SJSA1 (cell line): ENCODE measurements around the gene AUH. TPM values are rescaled to one million over a fixed set of nuclear protein-coding genes. Genes with fewer than 3 reads are reported as not detected.

Experiments used
- DNase-seq, 2 experiments: peaks; one replicate each; pipeline ENCODE4 v3.0.0-alpha.2; 2015 to 2020; ENCODE audit warnings: low spot score in 2 of 2, low read depth in 1 of 2
- H3K27ac ChIP-seq: fragments of 250-450 bp; sonication (Bioruptor Pico); 2 replicates; pipeline ENCODE4 v1.5.1; 2020; ENCODE audit warnings: mild to moderate bottlenecking, moderate library complexity
- H3K27me3 ChIP-seq: fragments of 250-450 bp; sonication (Bioruptor Pico); replicated peaks from 2 replicates; pipeline ENCODE4 v1.5.1; 2020; ENCODE audit warnings: mild to moderate bottlenecking, moderate library complexity
- H3K36me3 ChIP-seq: fragments of 250-450 bp; sonication (Bioruptor Pico); 2 replicates; pipeline ENCODE4 v1.5.1; 2020; ENCODE audit warnings: mild to moderate bottlenecking
- H3K4me1 ChIP-seq: fragments of 250-450 bp; sonication (Bioruptor Pico); replicated peaks from 2 replicates; pipeline ENCODE4 v1.6.1; 2021; ENCODE audit warnings: mild to moderate bottlenecking
- H3K4me3 ChIP-seq: fragments of 250-450 bp; sonication (Bioruptor Pico); 2 replicates; pipeline ENCODE4 v1.5.1; 2020; ENCODE audit warnings: mild to moderate bottlenecking
- H3K9me3 ChIP-seq: fragments of 250-450 bp; sonication (Bioruptor Pico); replicated peaks from 2 replicates; pipeline ENCODE4 v1.5.1; 2020; ENCODE audit warnings: mild to moderate bottlenecking
- total RNA-seq: library from RNA; depleted of rRNA; stranded (reverse); fragments of >200 nt; shearing (Covaris generic); gene quantifications from 2 replicates; pipeline ENCODE4 v1.2.3, GENCODE V29; 2014

AUH gene
- total RNA-seq, 1 experiment from 2014 or later, result 15.3 TPM

DNA sequence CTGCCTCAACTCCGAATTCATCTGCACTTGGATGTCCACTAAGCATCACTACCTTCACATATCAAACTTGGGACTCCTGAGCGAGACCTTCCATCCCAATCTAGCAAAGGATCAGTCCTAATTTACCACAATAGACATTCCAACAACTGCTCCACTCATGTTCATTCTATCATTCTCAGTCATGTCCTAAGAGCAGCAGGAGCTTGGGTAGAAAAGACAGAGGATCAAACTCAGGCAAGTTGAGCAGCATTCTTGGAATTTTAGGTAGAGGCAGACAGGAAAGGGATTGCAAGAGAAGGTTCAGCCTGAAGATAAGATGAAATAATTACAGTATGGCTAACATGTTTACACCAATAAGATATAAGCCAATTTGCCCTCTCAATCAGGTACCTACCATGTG lies 51.7 kb downstream of the AUH start:
- Histone ChIP-seq H3K4me3 (no peak overlapping the region), H3K27me3 (no peaks in the 10 kb centered on the region), H3K4me1 (no peaks in the 10 kb centered on the region), H3K27ac (no peak overlapping the region), H3K9me3 (no peaks in the 10 kb centered on the region), H3K36me3 (no peaks in the 10 kb centered on the region; the same call in 1 of the 2 replicates)
- no peak for DNase-seq

DNA sequence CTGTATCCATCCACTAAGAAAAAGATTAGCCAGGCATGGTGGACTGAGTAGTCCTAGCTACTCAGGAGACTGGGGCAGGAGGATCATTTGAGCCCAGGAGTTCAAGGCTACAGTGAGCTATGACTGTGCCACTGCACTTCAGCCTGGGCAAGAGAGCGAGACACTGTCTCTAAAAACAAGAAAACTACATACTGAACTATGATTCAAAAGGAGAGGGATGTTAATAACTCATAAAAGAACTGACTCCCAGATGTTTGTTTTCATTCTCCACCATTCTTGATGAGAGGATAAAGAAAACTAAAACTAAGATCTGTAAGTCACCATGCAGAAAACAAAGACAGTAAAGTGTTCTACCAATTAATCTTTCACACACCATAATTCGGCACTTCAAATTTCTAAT lies 53.5 kb downstream of the AUH start:
- Histone ChIP-seq H3K9me3 (no peaks in the 10 kb centered on the region), H3K4me3 (no peak overlapping the region), H3K4me1 (peaks cover 7% of the 10 kb centered on the region), H3K36me3 (no peaks in the 10 kb centered on the region; the same call in 1 of the 2 replicates), H3K27me3 (no peaks in the 10 kb centered on the region), H3K27ac (no peak overlapping the region)
- DNase-seq, result no peak

DNA sequence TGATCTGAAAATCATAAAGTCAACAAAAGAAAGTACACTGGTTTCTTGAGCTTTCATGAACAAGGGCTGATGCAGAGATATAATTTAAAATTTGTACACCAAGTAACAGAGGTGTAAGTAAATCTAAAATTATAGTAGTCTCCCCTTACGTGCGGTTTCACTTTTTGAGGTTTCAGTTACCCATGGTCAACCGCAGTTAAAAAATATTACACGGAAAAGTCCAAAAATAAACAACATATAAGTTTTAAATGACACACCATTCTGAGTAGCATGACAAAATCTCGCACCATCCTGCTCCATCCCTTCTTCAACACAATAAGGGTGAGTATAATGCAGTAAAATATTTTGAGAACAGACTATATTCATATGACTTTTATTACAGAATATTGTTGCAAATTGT lies 54.4 kb downstream of the AUH start:
- DNase-seq, result no peak
- Histone ChIP-seq H3K27me3 (no peaks in the 10 kb centered on the region), H3K36me3 (no peaks in the 10 kb centered on the region; the same call in 1 of the 2 replicates), H3K4me1 (peaks cover 16% of the 10 kb centered on the region), H3K9me3 (no peaks in the 10 kb centered on the region), H3K4me3 (no peak overlapping the region), H3K27ac (no peak overlapping the region)

DNA sequence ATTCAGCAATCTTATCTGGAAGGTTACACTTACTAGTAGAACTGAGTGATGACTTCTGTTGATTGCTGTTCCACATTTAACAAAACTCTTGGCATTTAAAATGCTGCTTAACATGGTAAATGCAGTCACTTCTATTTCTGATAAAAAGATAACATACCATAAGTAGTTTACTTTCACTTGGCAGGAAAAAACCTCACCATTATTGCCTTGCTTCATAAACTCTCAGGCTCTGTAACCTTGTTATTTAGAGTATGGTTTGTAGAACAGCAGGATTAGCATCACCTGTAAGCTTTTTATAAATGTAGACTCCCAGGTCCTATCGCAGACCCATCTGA lies 55.5 kb downstream of the AUH start:
- Histone ChIP-seq H3K27me3 (no peaks in the 10 kb centered on the region), H3K27ac (no peak overlapping the region)
- DNase-seq, result no peak

DNA sequence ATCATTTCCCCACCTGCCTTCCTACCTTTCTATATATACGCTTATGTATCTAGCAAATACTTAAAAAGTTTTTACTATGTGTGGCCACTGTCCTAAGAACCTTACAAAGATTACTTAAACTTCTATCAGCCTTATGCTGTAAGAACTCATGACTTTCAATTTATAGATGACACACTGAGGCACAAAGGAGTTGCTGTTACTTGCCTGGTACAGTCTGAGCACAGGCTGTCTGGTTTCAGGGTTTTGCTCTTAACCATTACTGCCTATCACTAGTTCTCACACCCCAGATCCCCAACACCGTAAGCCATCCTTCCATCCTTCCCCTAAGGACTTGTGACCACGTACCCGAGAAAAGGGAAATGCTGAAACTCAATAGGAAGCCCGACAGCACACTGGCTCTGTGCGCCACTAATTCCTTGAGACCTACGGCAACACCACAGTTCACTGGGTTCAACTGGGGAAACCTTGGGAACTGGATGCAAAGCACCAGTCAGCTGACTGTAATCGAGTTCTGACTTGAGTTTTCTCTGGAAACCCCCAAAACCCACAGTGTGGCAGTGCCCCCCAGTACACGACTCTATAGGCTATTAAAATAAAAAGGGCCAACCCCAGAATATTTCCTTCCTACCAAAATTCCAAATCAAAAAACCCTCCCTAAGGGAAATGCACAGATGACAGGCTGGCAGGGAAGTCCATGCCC lies 56.0 kb downstream of the AUH start:
- Histone ChIP-seq H3K36me3 (no peaks in the 10 kb centered on the region; the same call in 1 of the 2 replicates), H3K9me3 (no peaks in the 10 kb centered on the region), H3K27me3 (no peaks in the 10 kb centered on the region), H3K27ac (no peak overlapping the region), H3K4me3 (no peak overlapping the region), H3K4me1 (peaks cover 17% of the 10 kb centered on the region)
- no peak for DNase-seq

More for the DNA sequence above, 55.5 kb downstream of the AUH start:
- H3K36me3 ChIP-seq, result no peaks in the 10 kb centered on the region; the same call in 1 of the 2 replicates
- H3K9me3 ChIP-seq, result no peaks in the 10 kb centered on the region
- peaks cover 17% of the 10 kb centered on the region for H3K4me1 ChIP-seq
- no peak overlapping the region for H3K4me3 ChIP-seq

GRCh38 chr9:91303741-91304415 lies 57.8 kb downstream of the AUH start:
- H3K27ac ChIP-seq, result no peak overlapping the region
- no peak overlapping the region for H3K4me3 ChIP-seq
- no peaks in the 10 kb centered on the region; the same call in 1 of the 2 replicates for H3K36me3 ChIP-seq
- peaks cover 17% of the 10 kb centered on the region for H3K4me1 ChIP-seq
- H3K9me3 ChIP-seq, result no peaks in the 10 kb centered on the region
- DNase-seq, result no peak
- no peaks in the 10 kb centered on the region for H3K27me3 ChIP-seq

DNA sequence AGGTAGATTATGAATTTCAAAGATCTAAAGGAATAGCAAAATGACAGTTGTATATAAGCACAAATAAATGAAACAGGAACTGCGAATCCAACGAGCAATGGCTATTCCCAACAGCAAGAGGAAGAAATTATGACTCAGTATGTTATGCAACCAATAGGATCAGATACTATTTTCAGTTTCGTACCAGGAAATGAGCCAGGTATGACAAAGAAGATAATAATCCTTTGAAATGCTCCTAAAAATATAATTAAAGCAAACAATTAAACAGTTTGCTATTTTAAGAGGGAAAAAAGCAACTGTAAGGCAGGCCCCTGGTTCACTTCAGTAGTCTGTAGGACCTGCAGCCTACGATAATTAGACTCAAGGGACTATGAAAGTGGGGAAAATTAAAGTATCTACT lies 58.9 kb downstream of the AUH start:
- Histone ChIP-seq H3K36me3 (no peaks in the 10 kb centered on the region; the same call in 1 of the 2 replicates), H3K4me3 (no peak overlapping the region), H3K27me3 (no peaks in the 10 kb centered on the region), H3K9me3 (no peaks in the 10 kb centered on the region), H3K4me1 (peaks cover 17% of the 10 kb centered on the region), H3K27ac (peak overlapping the region; percentile 45)
- DNase-seq, result peak in 1 of 2 experiments; percentile 44

DNA sequence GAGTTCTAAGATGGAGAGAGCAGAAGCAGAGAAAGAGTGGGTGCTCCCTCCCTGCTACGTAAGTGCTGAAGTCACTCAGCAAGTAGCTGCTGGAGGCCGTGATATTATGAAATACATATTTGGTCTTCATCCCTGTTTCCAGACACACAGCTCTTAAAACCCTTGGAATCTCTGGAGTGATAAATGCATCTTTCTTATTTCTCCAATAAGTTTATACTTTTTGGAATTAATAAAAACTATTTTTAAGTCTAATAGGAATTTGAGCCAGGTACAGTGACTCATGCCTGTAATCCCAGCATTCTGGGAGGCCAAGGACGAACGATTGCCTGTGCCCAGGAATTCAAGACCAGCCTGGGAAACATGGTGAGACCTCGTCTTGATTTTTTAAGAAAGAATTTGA lies 60.6 kb downstream of the AUH start:
- Histone ChIP-seq H3K4me1 (peaks cover 17% of the 10 kb centered on the region), H3K36me3 (no peaks in the 10 kb centered on the region; the same call in 1 of the 2 replicates), H3K27me3 (no peaks in the 10 kb centered on the region), H3K27ac (no peak overlapping the region), H3K9me3 (no peaks in the 10 kb centered on the region), H3K4me3 (no peak overlapping the region)
- no peak for DNase-seq

DNA sequence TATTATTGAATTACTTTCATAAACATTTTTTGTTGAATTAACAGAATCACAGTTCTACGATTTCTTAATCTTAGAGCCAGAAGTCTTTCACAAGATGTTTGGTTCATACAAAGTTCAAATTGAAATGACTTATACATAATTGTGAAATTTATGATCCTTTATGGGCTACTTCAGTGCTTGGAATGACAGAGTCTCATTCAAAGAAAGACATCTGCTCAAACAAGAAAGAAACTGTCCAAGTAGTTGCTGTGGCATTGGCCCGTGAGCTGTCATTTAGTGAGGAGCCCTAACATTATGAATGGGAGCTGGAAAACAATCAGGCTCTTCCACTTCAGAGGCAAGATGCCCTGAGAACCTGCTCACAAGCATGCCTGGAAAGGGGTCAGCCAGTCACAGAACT lies 63.4 kb downstream of the AUH start:
- H3K27ac ChIP-seq, result no peak overlapping the region
- H3K4me3 ChIP-seq, result no peak overlapping the region
- no peaks in the 10 kb centered on the region for H3K9me3 ChIP-seq
- no peaks in the 10 kb centered on the region for H3K27me3 ChIP-seq
- no peaks in the 10 kb centered on the region; the same call in 1 of the 2 replicates for H3K36me3 ChIP-seq
- no peak for DNase-seq
- H3K4me1 ChIP-seq, result peaks cover 11% of the 10 kb centered on the region

DNA sequence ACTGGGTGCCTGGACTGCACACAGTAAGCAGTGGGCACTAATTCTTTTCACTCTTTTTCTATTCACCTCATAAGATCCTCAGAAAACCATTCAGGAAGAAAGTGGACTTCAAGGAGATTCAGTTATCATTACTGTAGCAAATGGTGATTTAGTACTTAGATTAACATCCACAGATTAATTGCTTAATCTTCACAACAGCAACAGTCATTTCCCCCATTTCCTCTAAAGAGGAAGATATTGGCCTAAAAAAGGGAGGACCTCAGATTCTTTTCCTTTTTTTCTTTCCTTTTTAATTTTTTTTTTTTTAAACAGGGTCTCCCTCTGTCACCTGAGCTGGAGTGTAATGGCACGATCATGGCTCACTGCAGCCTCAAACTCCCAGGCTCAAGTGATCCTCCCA lies 64.4 kb downstream of the AUH start:
- Histone ChIP-seq H3K4me1 (peaks cover 1% of the 10 kb centered on the region), H3K27me3 (no peaks in the 10 kb centered on the region), H3K27ac (no peak overlapping the region), H3K9me3 (no peaks in the 10 kb centered on the region), H3K4me3 (no peak overlapping the region), H3K36me3 (no peaks in the 10 kb centered on the region; the same call in 1 of the 2 replicates)
- DNase-seq, result no peak

DNA sequence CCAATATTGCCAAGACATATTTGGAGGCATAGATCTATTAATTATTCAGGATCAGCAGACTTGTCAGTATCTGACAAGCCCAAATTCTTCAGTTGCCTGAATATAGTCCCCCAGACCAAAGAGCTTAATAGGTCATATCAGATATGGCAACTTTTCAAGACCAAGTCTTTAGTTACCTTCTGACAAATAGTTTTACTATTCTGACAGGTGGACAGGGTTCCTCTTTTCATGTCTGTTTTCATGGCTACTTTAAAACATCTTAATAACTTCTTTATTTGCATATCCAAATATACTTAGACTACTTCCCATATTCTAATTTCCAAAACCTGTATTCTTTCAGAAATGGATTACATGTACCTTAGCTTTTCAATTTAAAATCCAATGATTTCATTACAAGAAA lies 65.4 kb downstream of the AUH start:
- Histone ChIP-seq H3K36me3 (no peaks in the 10 kb centered on the region; the same call in 1 of the 2 replicates), H3K27ac (no peak overlapping the region), H3K4me3 (no peak overlapping the region), H3K4me1 (no peaks in the 10 kb centered on the region), H3K9me3 (no peaks in the 10 kb centered on the region), H3K27me3 (no peaks in the 10 kb centered on the region)
- DNase-seq, result no peak

DNA sequence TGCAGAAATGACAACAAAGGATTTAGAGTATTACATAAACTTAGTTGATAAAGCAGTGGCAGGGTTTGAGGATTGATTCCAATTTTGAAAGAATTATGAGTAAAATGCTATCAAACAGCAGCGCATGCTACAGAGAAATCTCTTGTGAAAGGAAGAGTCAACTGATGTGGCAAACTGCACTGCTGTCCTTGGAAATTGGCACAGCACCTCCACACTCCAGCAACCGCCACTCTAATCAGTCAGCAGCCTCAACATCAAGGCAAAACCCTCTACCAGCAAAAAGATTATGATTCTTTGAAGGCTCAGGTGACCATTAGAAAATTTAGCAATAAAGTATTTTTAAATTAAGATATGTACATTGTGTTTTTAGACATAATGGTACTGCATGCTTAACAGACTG lies 66.4 kb downstream of the AUH start:
- Histone ChIP-seq H3K4me3 (no peak overlapping the region), H3K27ac (no peak overlapping the region)

DNA sequence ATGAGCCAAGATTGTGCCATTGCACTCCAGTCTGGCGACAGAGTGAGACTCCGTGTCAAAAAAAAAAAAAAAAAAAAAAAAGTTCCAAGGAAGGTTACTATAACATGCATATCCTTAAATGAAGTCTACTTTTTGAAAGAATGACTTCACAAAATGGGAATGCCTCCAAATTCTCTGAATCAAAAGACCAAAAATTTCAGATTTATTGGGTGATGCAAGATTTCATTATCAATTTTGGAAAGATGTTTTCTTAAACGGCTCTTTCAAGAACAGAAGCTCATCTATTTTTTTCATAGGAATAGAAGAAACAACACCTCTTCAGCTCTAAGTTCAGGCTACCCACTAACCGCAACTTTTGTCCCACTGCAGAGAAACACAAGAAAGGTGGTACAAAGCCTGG lies 69.9 kb downstream of the AUH start:
- no peaks in the 10 kb centered on the region for H3K9me3 ChIP-seq
- no peaks in the 10 kb centered on the region for H3K4me1 ChIP-seq
- no peaks in the 10 kb centered on the region; the same call in 1 of the 2 replicates for H3K36me3 ChIP-seq
- no peaks in the 10 kb centered on the region for H3K27me3 ChIP-seq
- DNase-seq, result no peak
- H3K27ac ChIP-seq, result no peak overlapping the region
- no peak overlapping the region for H3K4me3 ChIP-seq

More for the DNA sequence above, 66.4 kb downstream of the AUH start:
- no peak for DNase-seq
- no peaks in the 10 kb centered on the region for H3K4me1 ChIP-seq
- no peaks in the 10 kb centered on the region for H3K27me3 ChIP-seq
- H3K9me3 ChIP-seq, result no peaks in the 10 kb centered on the region
- H3K36me3 ChIP-seq, result no peaks in the 10 kb centered on the region; the same call in 1 of the 2 replicates

- H3K36me3 ChIP-seq, result no peaks in the 10 kb centered on the region; the same call in 1 of the 2 replicates
- no peaks in the 10 kb centered on the region for H3K4me1 ChIP-seq
- no peaks in the 10 kb centered on the region for H3K9me3 ChIP-seq
- H3K27me3 ChIP-seq, result no peaks in the 10 kb centered on the region
- DNase-seq, result no peak
- no peak overlapping the region for H3K4me3 ChIP-seq
- no peak overlapping the region for H3K27ac ChIP-seq
Observed at GRCh38 chr9:91289244-91289643, 72.5 kb downstream of the AUH start.
